ENCODE data around the gene ADH1C. TPM values are rescaled to one million over a fixed set of nuclear protein-coding genes. Genes with fewer than 3 reads are reported as not detected.
"Not testable (repeated sequence)": the region's sequence is repeated elsewhere in the genome, so short reads cannot be mapped to it uniquely, and the experiment has no call there.

The ADH1C gene
- total and polyA plus RNA-seq, 9 of the 15 experiments (the other 6 are each of a cell fraction or from before 2014, with no cell fraction given) = 0.40 TPM; not detected in 8

- H4K20me1 ChIP-seq (replicated peaks; ENCODE audit: control insufficient read depth, insufficient read depth, low read length); H3K4me3 ChIP-seq; H3K4me2 ChIP-seq (ENCODE audit: insufficient read depth, low read length); ATAC-seq; DNase-seq (ENCODE audit: extremely low read depth in 1 of 4, low spot score in 3 of 4); H3K36me3 ChIP-seq (ENCODE audit: control insufficient read depth, insufficient read depth, low read length); H3K9me3 ChIP-seq (replicated peaks; ENCODE audit: control insufficient read depth, insufficient read depth, low read depth, low read length); H3K27me3 ChIP-seq (ENCODE audit: control insufficient read depth in 2 of 2, insufficient read depth in 2 of 2, low read length in 2 of 2); CTCF ChIA-PET (ENCODE audit: low intra/inter-chr PET ratio); in situ Hi-C loops (cut with MboI); POLR2A ChIA-PET; BruUV-seq (replicated peaks); H2AFZ ChIP-seq (ENCODE audit: low read depth, low read length); FAIRE-seq; H3K79me2 ChIP-seq (ENCODE audit: control insufficient read depth, insufficient read depth, low read length); H3K4me1 ChIP-seq (replicated peaks in 1 of 2; ENCODE audit: control insufficient read depth in 2 of 2, insufficient read depth in 2 of 2, low read length in 2 of 2); intact Hi-C loops (cut with micrococcal nuclease); H3K27ac ChIP-seq (ENCODE audit: extremely low read depth, low read depth, low read length); H3K9ac ChIP-seq (ENCODE audit: insufficient read depth in 1 of 2, low read depth in 2 of 2, low read length in 2 of 2); H3K9me1 ChIP-seq (ENCODE audit: control insufficient read depth, insufficient read depth, low read length): not testable (repeated sequence)
- WGBS (ENCODE audit: insufficient coverage, low coverage, missing lambda C conversion rate) = 2% methylated on average over 7 of the region's 7 CpGs
Observed at GRCh38 chr4:99342624-99343023, 9.9 kb downstream of the ADH1C start.

DNA sequence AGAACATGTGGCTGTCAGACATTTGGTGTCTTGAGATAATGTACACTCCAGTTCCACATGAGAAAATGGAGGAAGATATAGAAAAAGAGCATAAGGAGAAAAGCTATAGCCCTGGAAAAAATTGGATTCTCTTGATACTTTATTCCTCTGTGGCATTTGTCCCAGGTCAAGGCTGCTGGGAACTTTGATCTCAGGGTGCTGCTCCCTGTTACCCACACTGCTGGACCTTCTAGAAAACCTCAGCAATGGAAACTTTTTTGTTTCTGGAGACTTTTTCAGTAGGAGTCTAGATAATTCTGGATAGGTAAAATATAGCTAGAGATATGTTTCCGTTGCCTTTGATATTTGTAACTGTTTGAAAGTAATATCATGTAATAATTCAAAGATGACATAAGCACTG lies 11.1 kb downstream of the ADH1C start:
- Histone ChIP-seq H3K4me3 (no peak overlapping the region), H3K9me3 (replicated peaks; ENCODE audit: control insufficient read depth, insufficient read depth, low read depth, low read length) (no peaks in the 10 kb centered on the region), H2AFZ (ENCODE audit: low read depth, low read length) (no peak overlapping the region), H3K9me1 (ENCODE audit: control insufficient read depth, insufficient read depth, low read length) (no peaks in the 10 kb centered on the region), H3K9ac (ENCODE audit: insufficient read depth in 1 of 2, low read depth in 2 of 2, low read length in 2 of 2) (no peak overlapping the region), H3K36me3 (ENCODE audit: control insufficient read depth, insufficient read depth, low read length) (no peaks in the 10 kb centered on the region), H4K20me1 (replicated peaks; ENCODE audit: control insufficient read depth, insufficient read depth, low read length) (no peaks in the 10 kb centered on the region), H3K27ac (ENCODE audit: extremely low read depth, low read depth, low read length) (no peak overlapping the region), H3K4me1 (replicated peaks in 1 of 2; ENCODE audit: control insufficient read depth in 2 of 2, insufficient read depth in 2 of 2, low read length in 2 of 2) (no peaks in the 10 kb centered on the region), H3K27me3 (ENCODE audit: control insufficient read depth in 2 of 2, insufficient read depth in 2 of 2, low read length in 2 of 2) (no peaks in the 10 kb centered on the region), H3K4me2 (ENCODE audit: insufficient read depth, low read length) (no peak overlapping the region), H3K79me2 (ENCODE audit: control insufficient read depth, insufficient read depth, low read length) (no peaks in the 10 kb centered on the region)
- ATAC-seq (no peak), DNase-seq (ENCODE audit: extremely low read depth in 1 of 4, low spot score in 3 of 4) (no peak), FAIRE-seq (no peak)
- intact Hi-C loops (cut with micrococcal nuclease) (no loop called here), in situ Hi-C loops (cut with MboI) (no loop called here)
- CTCF ChIA-PET (ENCODE audit: low intra/inter-chr PET ratio) = no interaction called here
- WGBS (ENCODE audit: insufficient coverage, low coverage, missing lambda C conversion rate) = 0% methylated on average over 1 of the region's 1 CpG
- no TSS peak for BruUV-seq (replicated peaks)
- POLR2A ChIA-PET = no interaction called here
- TF ChIP-seq ZNF830 (CRISPR knock-in tag; IDR thresholded peaks at IDR 0.05) (no peak), ZNF274 (IDR thresholded peaks at IDR 0.05; ENCODE audit: borderline replicate concordance, low read depth, low read length) (no peak), ZNF655 (CRISPR knock-in tag; IDR thresholded peaks at IDR 0.05) (no peak), CEBPG (CRISPR knock-in tag; IDR thresholded peaks at IDR 0.05) (no peak), CEBPG (tag; conservative IDR thresholded peaks at IDR 0.05 in 1 of 2, IDR thresholded peaks at IDR 0.05 in 1 of 2) (no peak), ZBTB12 (CRISPR knock-in tag; IDR thresholded peaks at IDR 0.05) (no peak)
- TF ChIP-seq, protein P1, sequence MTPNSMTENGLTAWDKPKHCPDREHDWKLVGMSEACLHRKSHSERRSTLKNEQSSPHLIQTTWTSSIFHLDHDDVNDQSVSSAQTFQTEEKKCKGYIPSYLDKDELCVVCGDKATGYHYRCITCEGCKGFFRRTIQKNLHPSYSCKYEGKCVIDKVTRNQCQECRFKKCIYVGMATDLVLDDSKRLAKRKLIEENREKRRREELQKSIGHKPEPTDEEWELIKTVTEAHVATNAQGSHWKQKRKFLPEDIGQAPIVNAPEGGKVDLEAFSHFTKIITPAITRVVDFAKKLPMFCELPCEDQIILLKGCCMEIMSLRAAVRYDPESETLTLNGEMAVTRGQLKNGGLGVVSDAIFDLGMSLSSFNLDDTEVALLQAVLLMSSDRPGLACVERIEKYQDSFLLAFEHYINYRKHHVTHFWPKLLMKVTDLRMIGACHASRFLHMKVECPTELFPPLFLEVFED (CRISPR knock-in tag; conservative IDR thresholded peaks at IDR 0.05) = no peak
